H1 (cell line): ENCODE results near the gene RNPEPL1. TPM values are rescaled to one million over a fixed set of nuclear protein-coding genes. Genes with fewer than 3 reads are reported as not detected.

Experiments used
- CTCF ChIA-PET: fragments of 300-600 bp; sonication (Branson Sonifier 250); formaldehyde crosslinking; loops from one replicate; lab custom pipeline; 2021; ENCODE audit not compliant: partially characterized antibody; lab: Charles Lee
- POLR2A ChIA-PET: fragments of 300-600 bp; sonication (Branson Sonifier 250); formaldehyde crosslinking; loops from one replicate; lab custom pipeline; 2021; ENCODE audit warnings: inconsistent platforms; ENCODE audit not compliant: partially characterized antibody; lab: Charles Lee
- DNase-seq, 2 experiments: peaks; one replicate each; pipeline versions ENCODE4 v3.0.0 to v3.0.0-alpha.2; 2010 to 2022; ENCODE audit warnings: low spot score in 2 of 2, low read depth in 1 of 2, mixed read lengths in 1 of 2
- FAIRE-seq: peaks from 2 replicates; lab custom pipeline; 2011; peaks lifted over from hg19 to GRCh38; lab: Jason Lieb, UNC
- H2AFZ ChIP-seq: 2 replicates; pipeline ENCODE4 v1.8.1; 2012; ENCODE audit warnings: low read length, inconsistent platforms
- H2AK5ac ChIP-seq: 2 replicates; pipeline ENCODE4 v1.6.1; 2013; ENCODE audit warnings: low read depth, low read length
- H2BK120ac ChIP-seq: replicated peaks from 2 replicates; pipeline ENCODE3; 2013; ENCODE audit warnings: low read depth, low read length, inconsistent platforms
- H2BK12ac ChIP-seq: 2 replicates; pipeline ENCODE4 v1.6.1; 2013; ENCODE audit warnings: low read depth, low read length
- H2BK15ac ChIP-seq: 2 replicates; pipeline ENCODE4 v1.6.1; 2013; ENCODE audit warnings: low read length
- H2BK20ac ChIP-seq: 2 replicates; pipeline ENCODE4 v1.6.1; 2013; ENCODE audit warnings: low read length
- H2BK5ac ChIP-seq: 2 replicates; pipeline ENCODE4 v1.6.1; 2013; ENCODE audit warnings: low read depth, low read length
- H3K14ac ChIP-seq: 2 replicates; pipeline ENCODE4 v1.6.1; 2013; ENCODE audit warnings: inconsistent platforms; ENCODE audit not compliant: insufficient read length
- H3K18ac ChIP-seq: 2 replicates; pipeline ENCODE4 v1.6.1; 2013; ENCODE audit warnings: low read length; ENCODE audit errors: extremely low read depth
- H3K23ac ChIP-seq: 2 replicates; pipeline ENCODE4 v1.6.1; 2013; ENCODE audit warnings: inconsistent platforms; ENCODE audit not compliant: insufficient read length
- H3K23me2 ChIP-seq: 2 replicates; pipeline ENCODE4 v1.6.1; 2013; ENCODE audit warnings: low read depth, low read length
- H3K27ac ChIP-seq: 2 replicates; pipeline ENCODE4 v1.6.1; 2011; ENCODE audit warnings: low read depth, low read length, inconsistent platforms
- H3K27me3 ChIP-seq, 4 experiments: replicated peaks in 1 of 4; 1 replicate in 1 of 4; 2 replicates in 3 of 4; pipeline versions ENCODE4 v1.6.1 to v1.8.1; 2011 to 2013; ENCODE audit warnings: low read length in 3 of 4, mild to moderate bottlenecking in 3 of 4, inconsistent platforms in 2 of 4, mixed read lengths in 2 of 4, moderate library complexity in 1 of 4; ENCODE audit not compliant: control insufficient read depth in 3 of 4, insufficient read depth in 3 of 4; ENCODE audit errors: extremely low read depth in 1 of 4
- H3K36me3 ChIP-seq, 4 experiments: 2 replicates each; pipeline versions ENCODE4 v1.6.1 to v1.8.1; 2011 to 2013; ENCODE audit warnings: mild to moderate bottlenecking in 4 of 4, low read length in 3 of 4, moderate library complexity in 2 of 4, control low read depth in 1 of 4, inconsistent platforms in 1 of 4; ENCODE audit not compliant: insufficient read depth in 4 of 4, control insufficient read depth in 2 of 4
- H3K4ac ChIP-seq: replicated peaks from 2 replicates; pipeline ENCODE3; 2013; ENCODE audit warnings: low read length, low read depth, mixed read lengths, inconsistent platforms; ENCODE audit not compliant: insufficient read length
- H3K4me1 ChIP-seq, 4 experiments: replicated peaks in 1 of 4; 1 replicate in 1 of 4; 2 replicates in 3 of 4; pipeline versions ENCODE4 v1.6.1 to v1.8.1; 2011 to 2013; ENCODE audit warnings: low read length in 3 of 4, inconsistent platforms in 2 of 4, mixed read lengths in 1 of 4; ENCODE audit not compliant: insufficient read depth in 4 of 4, control insufficient read depth in 3 of 4
- H3K4me2 ChIP-seq, 2 experiments: 2 replicates each; pipeline versions ENCODE4 v1.6.1 to v1.8.1; 2011 to 2013; ENCODE audit warnings: low read depth in 2 of 2, low read length in 2 of 2, control low read depth in 1 of 2, inconsistent platforms in 1 of 2, mild to moderate bottlenecking in 1 of 2; ENCODE audit not compliant: insufficient read depth in 1 of 2
- H3K4me3 ChIP-seq, 4 experiments: fragments of 200-600, 300-600 bp in 1 of 4; sonication (generic), shearing (Covaris generic), sonication (Bioruptor Twin) in 1 of 4; 2 replicates each; pipeline versions ENCODE4 v1.5.1 to v1.8.1; 2011 to 2016; ENCODE audit warnings: low read length in 4 of 4, low read depth in 3 of 4, control low read depth in 2 of 4, inconsistent platforms in 2 of 4, mild to moderate bottlenecking in 2 of 4, mixed read lengths in 1 of 4, moderate library complexity in 1 of 4; ENCODE audit not compliant: insufficient read depth in 2 of 4; ENCODE audit errors: extremely low read depth in 1 of 4
- H3K56ac ChIP-seq: replicated peaks from 2 replicates; pipeline ENCODE3; 2013; ENCODE audit warnings: low read depth, mild to moderate bottlenecking, mixed read lengths, low read length, inconsistent platforms; ENCODE audit not compliant: insufficient read length
- H3K79me1 ChIP-seq: 2 replicates; pipeline ENCODE4 v1.6.1; 2013; ENCODE audit warnings: low read depth, low read length, control low read depth
- H3K79me2 ChIP-seq, 2 experiments: 2 replicates each; pipeline versions ENCODE4 v1.6.1 to v1.8.1; 2012 to 2013; ENCODE audit warnings: low read length in 2 of 2, mild to moderate bottlenecking in 2 of 2, inconsistent platforms in 1 of 2; ENCODE audit not compliant: insufficient read depth in 2 of 2, control insufficient read depth in 1 of 2
- H3K9ac ChIP-seq, 4 experiments: replicated peaks in 1 of 4; 1 replicate in 1 of 4; 2 replicates in 3 of 4; pipeline versions ENCODE4 v1.6.1 to v1.8.1; 2011 to 2013; ENCODE audit warnings: low read depth in 3 of 4, low read length in 3 of 4, control low read depth in 2 of 4, mild to moderate bottlenecking in 2 of 4, moderate library complexity in 2 of 4, inconsistent platforms in 1 of 4; ENCODE audit errors: extremely low read depth in 1 of 4
- H3K9me3 ChIP-seq, 2 experiments: 2 replicates each; pipeline versions ENCODE4 v1.6.1 to v1.8.1; 2012 to 2013; ENCODE audit warnings: mild to moderate bottlenecking in 2 of 2, moderate library complexity in 2 of 2, control low read depth in 1 of 2, inconsistent platforms in 1 of 2, low read depth in 1 of 2, low read length in 1 of 2, mixed read lengths in 1 of 2; ENCODE audit not compliant: insufficient read depth in 2 of 2
- H4K20me1 ChIP-seq, 2 experiments: replicated peaks in 1 of 2; 2 replicates each; pipeline versions ENCODE3 to v1.8.1; 2011 to 2013; ENCODE audit warnings: inconsistent platforms in 2 of 2, low read length in 2 of 2, mild to moderate bottlenecking in 1 of 2; ENCODE audit not compliant: insufficient read depth in 2 of 2, control insufficient read depth in 1 of 2
- H4K5ac ChIP-seq: 2 replicates; pipeline ENCODE4 v1.6.1; 2013; ENCODE audit warnings: low read length, low read depth, mixed read lengths, inconsistent platforms; ENCODE audit not compliant: insufficient read length
- H4K8ac ChIP-seq: 2 replicates; pipeline ENCODE4 v1.8.0; 2013; ENCODE audit warnings: mild to moderate bottlenecking, moderate library complexity, low read length, inconsistent platforms; ENCODE audit not compliant: insufficient read depth; ENCODE audit errors: extremely low read depth
- H4K91ac ChIP-seq: replicated peaks from 2 replicates; pipeline ENCODE3; 2013; ENCODE audit warnings: low read length, mixed read lengths, inconsistent platforms; ENCODE audit not compliant: insufficient read length
- CREB1 ChIP-seq: IDR thresholded peaks from 2 replicates; pipeline ENCODE4 v1.6.1; 2012; ENCODE audit warnings: inconsistent platforms
- NANOG ChIP-seq: IDR thresholded peaks from 2 replicates; pipeline ENCODE4 v1.6.1; 2011; ENCODE audit warnings: low read length, low read depth, mild to moderate bottlenecking, inconsistent platforms; ENCODE audit not compliant: insufficient read depth, poor library complexity, severe bottlenecking
- WGBS, 2 experiments: shearing (Covaris generic) in 1 of 2; methylation state at CpG; one replicate each; pipeline versions ENCODE4 v1.1.6 to v1.1.7; 2013 to 2015; ENCODE audit warnings: low lambda C conversion rate in 2 of 2, mixed read lengths in 2 of 2, inconsistent platforms in 1 of 2, low coverage in 1 of 2, missing lambda C conversion rate in 1 of 2; ENCODE audit not compliant: insufficient replicate concordance in 2 of 2, insufficient coverage in 1 of 2, insufficient read length in 1 of 2; ENCODE audit errors: extremely low coverage in 1 of 2, missing lambda C conversion rate in 1 of 2; 5-methylcytosine and 5-hydroxymethylcytosine counted together
- polyA plus RNA-seq, 7 experiments: library from polyadenylated mRNA; depleted of rRNA in 3 of 7; stranded (reverse) in 5 of 7; unstranded in 2 of 7; fragments of >200 nt in 5 of 7; fragments of 200-250 nt in 2 of 7; gene quantifications; 1 replicate in 5 of 7; 2 replicates in 1 of 7; 4 replicates in 1 of 7; pipeline versions ENCODE4 v1.2.1 to v1.2.3, GENCODE V29; 2011 to 2013; ENCODE audit warnings: missing spikeins in 2 of 7, mixed read lengths in 2 of 7
- total RNA-seq: library from RNA; stranded (reverse); fragmentation: NEBNext Ultra II Directional; extraction: Animal tissue kit (Norgen Biotek cat#: 25700); gene quantifications from 2 replicates; pipeline ENCODE4 v1.2.1, GENCODE V29; 2021

RNPEPL1 gene
- total and polyA plus RNA-seq, 2 of the 8 experiments (the other 6 are each of a cell fraction or from before 2014, with no cell fraction given), result 9.0 to 11.3 TPM

DNA sequence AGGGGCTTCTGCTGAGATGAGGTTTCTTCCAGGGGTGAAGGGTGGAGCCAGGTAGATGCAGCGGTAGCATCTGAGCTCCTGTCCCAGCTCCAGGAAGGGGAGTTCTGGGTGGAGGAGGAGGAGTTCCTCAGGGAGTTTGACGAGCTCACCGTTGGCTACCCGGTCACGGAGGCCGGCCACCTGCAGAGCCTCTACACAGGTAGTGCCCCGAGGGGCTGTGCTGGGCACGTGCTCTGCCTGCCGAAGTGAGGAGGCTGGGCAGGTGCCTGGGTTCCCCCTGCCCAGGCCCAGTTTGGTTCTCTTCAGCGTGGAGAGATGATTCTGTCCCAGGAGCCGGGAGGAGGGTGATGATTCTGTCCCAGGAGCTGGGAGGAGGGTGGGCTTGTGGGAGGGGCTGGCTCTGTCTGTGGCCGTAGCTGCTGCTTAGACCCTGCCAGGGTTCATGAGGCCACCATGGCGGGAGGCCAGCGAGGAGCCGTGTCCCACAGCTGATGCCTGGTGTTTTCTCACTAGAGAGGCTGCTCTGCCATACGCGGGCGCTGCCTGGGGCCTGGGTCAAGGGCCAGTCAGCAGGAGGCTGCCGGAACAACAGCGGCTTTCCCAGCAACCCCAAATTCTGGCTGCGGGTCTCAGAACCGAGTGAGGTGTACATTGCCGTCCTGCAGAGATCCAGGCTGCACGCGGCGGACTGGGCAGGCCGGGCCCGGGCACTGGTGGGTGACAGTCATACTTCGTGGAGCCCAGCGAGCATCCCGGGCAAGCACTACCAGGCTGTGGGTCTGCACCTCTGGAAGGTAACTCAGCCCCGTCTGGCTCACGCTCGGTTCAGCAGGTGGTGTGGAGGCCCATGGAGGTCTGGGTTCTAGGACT, 26.5 kb downstream of the RNPEPL1 start:
- no peak overlapping the region for H3K4me2 ChIP-seq
- no peak overlapping the region for H4K5ac ChIP-seq
- H2BK15ac ChIP-seq, result no peak overlapping the region
- H2BK20ac ChIP-seq, result no peak overlapping the region
- H3K4me3 ChIP-seq, result no peak overlapping the region
- no peaks in the 10 kb centered on the region for H3K4me1 ChIP-seq
- peaks cover 3 to 19% of the 10 kb centered on the region in 2 experiments for H4K20me1 ChIP-seq
- H3K9ac ChIP-seq, result no peak overlapping the region
- peaks cover 0 to 12% (median 8%) of the 10 kb centered on the region in 4 experiments; a peak in 4 of 8 replicates for H3K36me3 ChIP-seq
- 85% methylated on average over 25 of the region's 34 CpGs; no CpG with 5 or more reads in 1 of the 2 experiments for WGBS, 2 experiments
- DNase-seq (no peak), FAIRE-seq (no peak)
- H3K79me1 ChIP-seq, result peaks cover 4% of the 10 kb centered on the region
- H3K4ac ChIP-seq, result no peak overlapping the region
- H3K14ac ChIP-seq, result no peak overlapping the region
- no peak overlapping the region for H3K23ac ChIP-seq
- no peak overlapping the region for H4K8ac ChIP-seq
- ChIA-PET POLR2A (interaction anchor here (1.0 to 2.1 kb wide), 2 partner anchors 9 to 120 kb away, joined by 3 to 13 read pairs; partner anchors contain the start of gene CAPN10), CTCF (interaction anchor here (0.5 to 3.5 kb wide), 5 partner anchors 7 to 33 kb away, joined by 3 to 17 read pairs (median 5); partner anchors contain the start of gene CAPN10)
- no peaks in the 10 kb centered on the region for H3K9me3 ChIP-seq
- H2BK12ac ChIP-seq, result no peak overlapping the region
- H3K27me3 ChIP-seq, result no peaks in the 10 kb centered on the region
- H2AFZ ChIP-seq, result no peak overlapping the region
- H3K18ac ChIP-seq, result no peak overlapping the region
- no peak overlapping the region for H4K91ac ChIP-seq
- peaks cover 0 to 7% of the 10 kb centered on the region in 2 experiments; a peak in 1 of 4 replicates for H3K79me2 ChIP-seq
- no peaks in the 10 kb centered on the region for H3K23me2 ChIP-seq
- no peak overlapping the region for H3K27ac ChIP-seq
- no peak overlapping the region for H2BK120ac ChIP-seq
- no peak overlapping the region for H3K56ac ChIP-seq
- no peak overlapping the region for H2BK5ac ChIP-seq
- H2AK5ac ChIP-seq, result no peak overlapping the region
- TF ChIP-seq CREB1 (no peak), NANOG (no peak)
